HL-60 (cell line): ENCODE measurements around the gene SPTBN5.

ENCODE experiments used
- DNase-seq, 2 experiments: peaks; one replicate each; pipeline ENCODE4 v3.0.0-alpha.2; 2010 to 2020; ENCODE audit warnings: low read depth in 1 of 2, low spot score in 1 of 2
- H3K27ac ChIP-seq: fragments of 250-450 bp; sonication (Bioruptor Pico); replicated peaks from 2 replicates; pipeline ENCODE4 v1.5.1; 2020; ENCODE audit warnings: mild to moderate bottlenecking, moderate library complexity
- H3K27me3 ChIP-seq: fragments of 250-450 bp; sonication (Bioruptor Pico); 2 replicates; pipeline ENCODE4 v1.5.1; 2021; ENCODE audit warnings: mild to moderate bottlenecking, moderate library complexity; ENCODE audit not compliant: insufficient read depth, poor library complexity, severe bottlenecking
- H3K4me3 ChIP-seq: replicated peaks from 2 replicates; pipeline ENCODE4 v1.5.1; 2011; ENCODE audit warnings: mild to moderate bottlenecking, control low read depth, low read length; ENCODE audit not compliant: insufficient read depth
- GABPA ChIP-seq: IDR thresholded peaks from 2 replicates; pipeline ENCODE4 v1.6.1; 2012; ENCODE audit warnings: low read depth
- POLR2AphosphoS5 ChIP-seq: IDR thresholded peaks from 2 replicates; pipeline ENCODE4 v1.6.1; 2012; ENCODE audit warnings: low read depth
- SPI1 ChIP-seq: IDR thresholded peaks from 2 replicates; pipeline ENCODE4 v1.6.1; 2012; ENCODE audit warnings: low read depth, mild to moderate bottlenecking, borderline replicate concordance
- long read RNA-seq: library from polyadenylated mRNA; unstranded; transcript quantifications from one replicate; pipeline ENCODE4 v2.0.0, GENCODE V29; 2020
- TF ChIP-seq, protein P1 (sequence below): IDR thresholded peaks from 2 replicates; pipeline ENCODE4 v1.6.1; 2012; ENCODE audit warnings: low read depth; ENCODE audit not compliant: insufficient replicate concordance
- TF ChIP-seq, protein P2 (sequence below): IDR thresholded peaks from one replicate; pipeline ENCODE4 v1.5.1; 2011; ENCODE audit warnings: low read length, control low read depth, inconsistent platforms; ENCODE audit not compliant: insufficient read depth

SPTBN5 gene
- long read RNA-seq = 0 reads

DNA sequence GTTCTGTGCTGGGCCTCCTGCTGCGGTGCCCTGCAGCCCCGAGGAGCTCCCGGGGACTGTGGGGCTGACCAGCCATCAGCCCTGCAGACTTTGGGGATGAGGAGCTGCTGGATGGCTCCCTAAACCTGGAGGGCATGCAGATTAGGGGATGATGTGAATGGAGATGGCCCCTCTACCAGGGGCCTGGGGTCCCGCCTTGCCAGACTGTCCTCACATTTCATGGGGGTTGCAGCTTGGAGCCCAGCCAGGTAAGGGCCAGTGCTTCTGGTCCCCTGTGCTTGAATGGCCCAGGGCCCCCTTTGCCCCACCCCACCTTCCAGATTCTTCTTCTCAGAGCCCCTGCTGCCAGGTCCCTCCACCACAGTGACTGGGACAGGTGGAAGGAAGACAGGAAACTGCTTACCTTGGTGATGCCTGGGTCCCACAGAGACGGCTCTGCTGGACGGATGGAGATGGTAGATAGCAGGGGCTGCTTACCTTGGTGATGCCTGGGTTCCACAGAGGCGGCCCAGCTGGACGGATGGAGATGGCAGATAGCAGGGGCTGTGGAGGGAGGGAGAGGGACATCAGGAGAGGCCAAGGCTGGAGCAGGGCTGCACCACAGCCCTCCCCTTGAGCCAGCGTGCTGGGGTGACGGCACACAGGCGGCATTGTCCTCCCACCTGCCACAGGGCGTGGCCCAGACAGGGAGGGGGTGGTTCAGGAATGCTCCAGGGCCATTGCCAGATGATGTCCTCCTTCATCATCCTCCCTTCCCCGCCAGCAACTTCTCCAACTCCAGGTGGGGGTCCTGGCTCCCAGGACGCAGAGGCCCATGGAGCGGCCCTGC is at the start of gene SPTBN5:
TSS of gene SPTBN5 (minus strand) at position 632 of the 829 bp plus-strand sequence. CDS start at position 76, 556 bp downstream.
- TF ChIP-seq, protein P1, sequence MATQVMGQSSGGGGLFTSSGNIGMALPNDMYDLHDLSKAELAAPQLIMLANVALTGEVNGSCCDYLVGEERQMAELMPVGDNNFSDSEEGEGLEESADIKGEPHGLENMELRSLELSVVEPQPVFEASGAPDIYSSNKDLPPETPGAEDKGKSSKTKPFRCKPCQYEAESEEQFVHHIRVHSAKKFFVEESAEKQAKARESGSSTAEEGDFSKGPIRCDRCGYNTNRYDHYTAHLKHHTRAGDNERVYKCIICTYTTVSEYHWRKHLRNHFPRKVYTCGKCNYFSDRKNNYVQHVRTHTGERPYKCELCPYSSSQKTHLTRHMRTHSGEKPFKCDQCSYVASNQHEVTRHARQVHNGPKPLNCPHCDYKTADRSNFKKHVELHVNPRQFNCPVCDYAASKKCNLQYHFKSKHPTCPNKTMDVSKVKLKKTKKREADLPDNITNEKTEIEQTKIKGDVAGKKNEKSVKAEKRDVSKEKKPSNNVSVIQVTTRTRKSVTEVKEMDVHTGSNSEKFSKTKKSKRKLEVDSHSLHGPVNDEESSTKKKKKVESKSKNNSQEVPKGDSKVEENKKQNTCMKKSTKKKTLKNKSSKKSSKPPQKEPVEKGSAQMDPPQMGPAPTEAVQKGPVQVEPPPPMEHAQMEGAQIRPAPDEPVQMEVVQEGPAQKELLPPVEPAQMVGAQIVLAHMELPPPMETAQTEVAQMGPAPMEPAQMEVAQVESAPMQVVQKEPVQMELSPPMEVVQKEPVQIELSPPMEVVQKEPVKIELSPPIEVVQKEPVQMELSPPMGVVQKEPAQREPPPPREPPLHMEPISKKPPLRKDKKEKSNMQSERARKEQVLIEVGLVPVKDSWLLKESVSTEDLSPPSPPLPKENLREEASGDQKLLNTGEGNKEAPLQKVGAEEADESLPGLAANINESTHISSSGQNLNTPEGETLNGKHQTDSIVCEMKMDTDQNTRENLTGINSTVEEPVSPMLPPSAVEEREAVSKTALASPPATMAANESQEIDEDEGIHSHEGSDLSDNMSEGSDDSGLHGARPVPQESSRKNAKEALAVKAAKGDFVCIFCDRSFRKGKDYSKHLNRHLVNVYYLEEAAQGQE = no peak
- TF ChIP-seq, protein P2, sequence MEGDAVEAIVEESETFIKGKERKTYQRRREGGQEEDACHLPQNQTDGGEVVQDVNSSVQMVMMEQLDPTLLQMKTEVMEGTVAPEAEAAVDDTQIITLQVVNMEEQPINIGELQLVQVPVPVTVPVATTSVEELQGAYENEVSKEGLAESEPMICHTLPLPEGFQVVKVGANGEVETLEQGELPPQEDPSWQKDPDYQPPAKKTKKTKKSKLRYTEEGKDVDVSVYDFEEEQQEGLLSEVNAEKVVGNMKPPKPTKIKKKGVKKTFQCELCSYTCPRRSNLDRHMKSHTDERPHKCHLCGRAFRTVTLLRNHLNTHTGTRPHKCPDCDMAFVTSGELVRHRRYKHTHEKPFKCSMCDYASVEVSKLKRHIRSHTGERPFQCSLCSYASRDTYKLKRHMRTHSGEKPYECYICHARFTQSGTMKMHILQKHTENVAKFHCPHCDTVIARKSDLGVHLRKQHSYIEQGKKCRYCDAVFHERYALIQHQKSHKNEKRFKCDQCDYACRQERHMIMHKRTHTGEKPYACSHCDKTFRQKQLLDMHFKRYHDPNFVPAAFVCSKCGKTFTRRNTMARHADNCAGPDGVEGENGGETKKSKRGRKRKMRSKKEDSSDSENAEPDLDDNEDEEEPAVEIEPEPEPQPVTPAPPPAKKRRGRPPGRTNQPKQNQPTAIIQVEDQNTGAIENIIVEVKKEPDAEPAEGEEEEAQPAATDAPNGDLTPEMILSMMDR = no peak
- no peak for TF ChIP-seq POLR2AphosphoS5
- no peak for TF ChIP-seq SPI1
- TF ChIP-seq GABPA = no peak
- H3K4me3 ChIP-seq = no peak within 1 kb of the TSS
- no peaks in the 10 kb centered on the region for H3K27me3 ChIP-seq
- H3K27ac ChIP-seq = no peak within 1 kb of the TSS
- DNase-seq = no peak

DNA sequence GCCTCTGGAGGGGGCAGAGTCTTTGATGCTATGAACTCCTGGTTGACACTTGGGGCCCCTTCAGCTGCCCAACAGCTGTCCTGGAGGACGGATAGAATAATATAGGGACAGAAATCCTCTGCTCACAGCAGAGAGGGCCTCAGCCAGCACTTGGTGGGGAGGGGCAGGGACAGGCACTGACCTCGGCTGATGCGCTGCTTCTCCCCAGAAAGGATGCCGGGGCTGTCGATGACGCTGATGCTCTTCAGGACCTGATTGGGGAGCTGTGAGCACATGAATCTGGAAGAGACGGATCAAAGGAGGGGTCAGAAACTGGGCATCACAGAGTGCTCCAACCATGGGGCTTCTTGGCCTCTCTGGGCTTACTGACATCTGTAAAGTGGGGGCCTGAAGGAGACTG is 49.0 kb upstream of the SPTBN5 start:
- Histone ChIP-seq H3K27ac (no peak overlapping the region), H3K27me3 (no peaks in the 10 kb centered on the region), H3K4me3 (no peak overlapping the region)
- TF ChIP-seq GABPA (no peak), SPI1 (no peak), POLR2AphosphoS5 (no peak)
- TF ChIP-seq, protein P2 = no peak
- TF ChIP-seq, protein P1 = no peak
- no peak for DNase-seq

DNA sequence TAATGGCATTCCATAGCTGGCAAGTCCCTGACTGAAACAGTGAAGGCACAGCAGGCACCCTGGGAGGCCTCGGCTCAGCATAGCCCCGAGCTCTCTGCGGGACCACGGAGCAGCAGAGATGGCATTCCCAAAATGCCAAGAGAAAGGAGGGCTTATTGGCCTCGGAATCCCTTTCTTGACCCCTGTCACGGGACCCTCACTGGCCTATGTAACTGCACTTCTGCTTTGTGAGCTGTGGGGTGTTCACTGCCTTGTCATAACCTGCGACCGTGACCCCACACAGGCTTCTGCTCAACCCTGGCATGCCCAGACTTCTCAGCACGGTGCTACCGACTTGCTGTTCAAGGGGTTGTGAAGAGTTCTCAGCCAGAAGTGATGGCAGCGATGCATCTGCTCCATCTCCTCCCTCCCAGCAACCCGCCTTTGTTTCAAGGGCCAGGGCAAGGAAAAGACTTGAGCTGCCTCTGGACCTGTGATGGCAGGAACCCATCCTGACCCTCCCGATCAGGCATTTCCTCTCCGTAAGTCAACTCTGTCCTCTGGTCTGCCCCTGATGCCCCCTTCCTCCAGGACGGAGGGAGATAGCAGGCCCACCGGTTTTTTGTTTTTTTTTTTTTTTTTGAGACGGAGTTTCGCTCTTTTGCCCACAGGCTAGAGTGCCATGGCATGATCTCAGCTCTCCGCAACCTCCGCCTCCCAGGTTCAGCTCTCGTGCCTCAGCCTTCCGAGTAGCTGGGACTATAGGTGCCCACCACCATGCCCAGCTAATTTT is 48.0 kb upstream of the SPTBN5 start:
- no peak for DNase-seq
- TF ChIP-seq, protein P2 = no peak
- TF ChIP-seq SPI1 (no peak), POLR2AphosphoS5 (no peak)
- Histone ChIP-seq H3K27ac (no peak overlapping the region), H3K27me3 (no peaks in the 10 kb centered on the region), H3K4me3 (no peak overlapping the region)
